GM18870 (cell line): ENCODE measurements around the gene ITM2B.
A peak's percentile ranks its signal among the peaks of the same experiment; 100 is the strongest.

Experiments
- ATAC-seq: cut with Tn5 transposase; IDR thresholded peaks from one replicate; pipeline ENCODE4 v1.9.1; 2021; ENCODE audit warnings: moderate library complexity; ENCODE audit not compliant: unreplicated experiment

Gene ITM2B

DNA sequence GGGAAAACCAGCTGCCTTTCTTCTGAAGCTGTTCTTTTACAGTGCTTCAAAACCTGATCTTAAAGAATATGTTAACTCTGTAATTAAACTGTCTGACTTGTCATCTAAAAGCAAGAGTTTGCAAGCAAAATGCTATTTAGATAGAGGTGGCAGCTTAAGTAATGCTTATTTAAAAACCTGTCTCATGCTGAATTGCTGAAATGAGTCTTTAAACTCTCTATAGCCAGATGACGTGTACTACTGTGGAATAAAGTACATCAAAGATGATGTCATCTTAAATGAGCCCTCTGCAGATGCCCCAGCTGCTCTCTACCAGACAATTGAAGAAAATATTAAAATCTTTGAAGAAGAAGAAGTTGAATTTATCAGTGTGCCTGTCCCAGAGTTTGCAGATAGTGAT is 22.9 kb downstream of the ITM2B start:
- ATAC-seq, result no peak

DNA sequence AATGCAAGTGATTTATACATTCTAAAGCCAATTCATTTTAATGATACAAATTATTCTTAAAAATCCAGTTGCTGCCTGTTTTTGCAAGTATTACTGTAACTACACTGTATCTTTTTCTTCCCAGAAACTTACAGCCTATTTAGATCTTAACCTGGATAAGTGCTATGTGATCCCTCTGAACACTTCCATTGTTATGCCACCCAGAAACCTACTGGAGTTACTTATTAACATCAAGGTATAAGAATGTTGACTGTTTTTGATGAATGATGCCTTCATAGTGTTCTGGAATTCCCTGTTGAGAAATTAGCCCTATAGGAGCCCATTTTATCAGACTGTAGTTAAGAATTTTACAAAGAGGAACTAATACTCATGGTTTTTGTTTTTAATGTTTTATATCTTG is 25.0 kb downstream of the ITM2B start:
- ATAC-seq, result no peak

DNA sequence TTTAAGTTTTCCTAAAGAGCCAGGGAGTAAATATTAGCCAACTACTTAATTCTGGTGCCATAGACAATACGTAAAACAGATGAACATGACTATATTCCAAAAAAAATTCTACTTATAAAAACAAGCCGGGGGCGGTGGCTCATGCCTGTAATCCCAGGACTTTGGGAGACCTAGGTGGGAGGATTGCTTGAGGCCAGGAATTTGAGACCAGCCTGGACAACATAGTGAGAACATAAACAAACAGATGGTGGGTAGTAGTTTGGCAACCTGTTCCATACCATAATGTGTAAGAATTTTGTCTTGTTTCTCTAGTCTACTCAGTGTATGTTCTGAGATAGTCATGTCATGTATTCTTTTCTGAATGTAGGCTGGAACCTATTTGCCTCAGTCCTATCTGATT is 25.4 kb downstream of the ITM2B start:
- ATAC-seq, result no peak

DNA sequence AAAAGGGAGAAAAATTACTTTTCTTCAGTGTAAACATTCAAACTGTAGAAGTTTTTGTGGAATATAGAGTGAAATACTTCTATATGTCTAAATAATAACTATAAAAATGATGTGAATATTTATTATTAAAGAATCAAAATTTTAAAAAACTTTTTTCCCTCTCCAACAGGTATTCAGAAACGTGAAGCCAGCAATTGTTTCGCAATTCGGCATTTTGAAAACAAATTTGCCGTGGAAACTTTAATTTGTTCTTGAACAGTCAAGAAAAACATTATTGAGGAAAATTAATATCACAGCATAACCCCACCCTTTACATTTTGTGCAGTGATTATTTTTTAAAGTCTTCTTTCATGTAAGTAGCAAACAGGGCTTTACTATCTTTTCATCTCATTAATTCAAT is 28.0 kb downstream of the ITM2B start:
- ATAC-seq, result no peak

DNA sequence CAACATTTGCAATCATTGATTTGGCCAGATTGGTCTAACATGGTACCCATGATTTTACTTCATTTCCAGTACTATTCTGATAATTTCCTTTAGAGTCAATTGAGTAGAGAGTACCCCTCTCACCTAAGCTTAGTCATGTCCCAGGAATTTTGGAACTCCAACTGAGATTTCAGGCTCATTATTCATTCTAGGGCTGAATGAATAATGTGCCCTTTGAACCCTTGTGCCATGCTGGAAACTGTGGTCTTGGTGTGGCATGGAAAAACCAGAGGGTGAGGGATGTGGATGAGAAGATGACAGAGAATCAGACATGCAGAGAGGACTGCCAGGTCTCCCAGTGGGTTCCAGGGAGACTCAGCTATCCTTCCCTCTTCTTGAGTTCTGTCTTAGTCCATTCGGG is 30.2 kb downstream of the ITM2B start:
- no peak for ATAC-seq

DNA sequence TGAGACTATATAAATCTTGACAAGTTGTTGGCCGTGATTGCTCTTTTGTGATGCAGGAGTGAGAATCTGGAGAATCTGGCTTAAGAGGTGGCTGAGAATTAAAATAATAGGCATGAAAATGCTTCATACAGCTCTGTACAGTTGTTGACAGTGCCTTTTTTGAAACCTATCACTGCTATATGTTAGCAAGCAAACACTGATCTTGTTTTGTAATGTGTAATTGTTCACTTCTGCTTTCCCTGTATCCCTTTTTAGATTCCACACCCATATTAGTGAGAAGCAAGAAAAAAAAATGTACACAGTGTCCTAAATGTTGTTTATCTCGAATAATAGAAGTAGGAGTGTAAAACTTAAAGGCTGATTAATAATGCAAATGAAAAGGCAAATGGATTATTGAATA is 31.1 kb downstream of the ITM2B start:
- no peak for ATAC-seq

DNA sequence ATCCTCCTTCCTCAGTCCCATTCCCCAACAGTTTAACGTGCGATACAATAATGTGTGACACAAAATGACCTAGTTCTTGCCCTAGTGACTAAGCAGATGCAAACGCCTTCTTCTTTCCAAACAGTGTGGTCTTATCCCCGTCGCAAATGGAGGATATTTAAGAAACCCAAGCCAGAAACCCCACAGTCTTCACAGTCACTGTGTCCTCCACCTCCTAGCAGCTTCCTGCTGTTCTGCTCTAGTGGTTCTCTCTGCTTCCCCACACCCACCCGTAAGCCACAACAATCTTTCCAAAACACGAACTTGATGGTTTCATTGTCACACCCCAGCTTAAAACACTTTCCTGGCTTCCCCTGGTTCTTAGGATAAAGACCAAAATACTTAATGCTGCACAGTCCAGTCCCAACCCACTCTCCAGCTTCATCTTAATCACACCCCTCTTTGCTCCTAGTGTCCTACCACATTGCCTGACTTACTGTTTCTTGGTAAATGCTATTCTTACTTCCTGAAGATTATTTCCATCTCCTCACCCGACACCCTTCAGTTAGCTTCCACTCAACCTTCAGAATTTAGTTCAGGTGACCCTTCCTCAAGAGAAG is 32.3 kb downstream of the ITM2B start:
- ATAC-seq, result peak; percentile 61

DNA sequence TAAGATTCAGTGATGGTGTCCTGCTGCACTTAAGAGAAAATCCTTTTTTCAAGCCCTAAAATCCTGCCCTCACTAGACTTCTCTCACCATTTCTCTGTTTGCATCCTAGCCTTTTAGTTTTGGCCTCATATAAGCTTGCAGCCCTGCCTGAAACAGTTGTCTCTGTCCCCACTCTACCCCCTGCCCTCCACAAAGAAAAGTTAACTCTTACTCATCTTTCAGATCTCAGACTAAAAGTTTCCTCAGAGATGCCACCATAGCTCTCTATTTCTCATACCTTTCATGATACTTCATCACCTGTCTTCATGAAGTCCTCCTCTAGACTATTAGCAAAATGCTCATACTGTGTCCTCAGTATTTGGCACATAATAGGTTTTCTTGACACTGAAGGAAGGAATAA is 33.1 kb downstream of the ITM2B start:
- no peak for ATAC-seq

DNA sequence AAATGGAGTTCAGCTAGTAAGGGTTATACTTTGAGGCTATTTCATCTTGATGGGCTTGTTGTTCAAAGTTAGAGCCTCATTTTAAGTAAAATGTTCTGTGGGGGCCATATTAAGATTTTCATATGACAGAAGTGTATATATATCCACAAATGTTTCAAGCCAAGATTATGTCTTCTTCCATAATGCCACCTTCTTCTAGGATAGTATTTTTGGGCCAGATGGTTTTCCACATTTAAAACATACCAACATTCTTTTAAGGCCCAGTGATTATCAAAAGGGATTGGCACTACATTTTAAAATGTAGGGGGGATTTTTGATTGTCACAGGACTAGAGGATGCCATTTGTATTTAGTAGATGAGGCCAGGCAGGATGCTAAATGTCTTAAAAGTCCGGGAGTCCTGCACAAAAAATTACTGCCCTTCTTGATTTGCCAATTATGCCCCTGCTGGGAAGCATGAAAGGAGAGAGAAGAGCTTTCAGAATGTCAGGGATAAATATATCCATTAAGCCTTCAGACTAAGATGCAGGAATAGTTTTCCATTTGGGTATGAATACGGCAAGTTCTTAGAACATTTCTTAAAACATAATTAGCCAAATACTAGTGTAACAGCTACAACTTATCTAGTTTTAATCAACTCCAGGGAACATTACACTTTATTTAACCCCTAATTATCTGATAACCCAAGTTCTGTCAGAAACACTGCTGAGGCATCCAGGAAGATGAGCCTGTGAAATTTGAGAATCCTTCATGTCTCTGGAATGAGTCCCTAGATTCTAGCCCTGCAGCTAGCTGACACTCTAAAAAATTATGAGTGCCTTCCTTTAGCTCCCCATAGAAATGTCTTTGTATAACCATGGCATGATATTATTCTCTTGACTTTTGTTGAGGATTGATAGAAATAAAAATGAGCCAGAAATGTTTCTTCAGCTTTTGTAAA is 34.0 kb downstream of the ITM2B start:
- ATAC-seq, result no peak

DNA sequence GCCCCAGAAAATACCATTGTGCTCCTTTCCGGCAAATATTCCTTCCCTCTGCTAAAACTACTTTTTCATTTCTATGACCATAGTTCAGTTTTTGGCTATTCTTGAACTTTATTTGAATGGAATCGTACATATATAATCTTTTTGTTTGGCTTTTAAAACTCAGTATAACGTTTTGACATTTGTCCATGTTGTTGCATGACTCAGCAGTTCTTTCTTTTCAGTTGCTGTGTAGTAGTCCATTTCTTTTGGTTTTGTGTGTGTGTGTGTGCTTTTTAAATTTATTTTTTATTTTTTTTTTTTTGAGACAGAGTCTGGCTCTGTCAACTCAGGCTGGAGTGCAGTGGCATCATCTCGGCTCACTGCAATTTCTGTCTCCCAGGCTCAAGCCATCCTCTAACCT is 35.0 kb downstream of the ITM2B start:
- no peak for ATAC-seq

DNA sequence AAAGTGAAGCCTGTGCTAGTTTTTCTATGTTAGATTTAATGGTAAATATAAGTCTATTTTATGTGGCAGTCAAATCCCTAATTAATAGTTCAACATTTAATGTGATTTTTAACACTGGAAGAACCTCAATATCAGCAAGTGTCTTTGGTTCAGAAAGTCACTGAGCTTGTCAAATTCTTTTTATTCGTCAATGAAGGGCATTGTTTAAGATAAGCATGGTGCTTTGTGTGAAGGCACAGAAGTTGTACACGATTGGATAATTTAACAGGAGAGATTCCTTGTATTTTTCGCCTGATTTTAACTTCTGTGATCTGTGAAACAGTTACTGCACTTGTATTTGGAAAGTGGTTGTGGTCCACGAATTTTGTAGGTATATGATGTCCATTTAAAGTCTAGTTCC is 40.3 kb downstream of the ITM2B start:
- ATAC-seq, result no peak

DNA sequence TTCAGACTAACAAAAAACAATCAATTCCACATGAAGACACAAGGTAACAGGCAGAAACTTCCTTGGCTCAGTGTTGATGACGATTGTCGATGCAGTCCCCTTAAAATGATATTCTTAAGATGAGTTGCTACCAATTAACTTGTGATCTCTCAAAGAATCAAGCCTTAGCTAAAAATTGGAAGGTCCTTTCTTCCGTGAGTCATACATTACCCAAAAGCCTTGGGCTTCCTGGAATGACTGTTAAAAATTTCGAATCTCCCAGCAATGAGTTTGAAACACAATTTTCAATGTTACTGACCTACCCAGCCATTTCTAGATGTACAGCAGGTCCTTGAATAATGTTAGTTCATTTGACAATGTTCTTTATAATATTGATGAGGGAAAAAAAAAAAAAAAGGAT is 42.5 kb downstream of the ITM2B start:
- ATAC-seq, result no peak

DNA sequence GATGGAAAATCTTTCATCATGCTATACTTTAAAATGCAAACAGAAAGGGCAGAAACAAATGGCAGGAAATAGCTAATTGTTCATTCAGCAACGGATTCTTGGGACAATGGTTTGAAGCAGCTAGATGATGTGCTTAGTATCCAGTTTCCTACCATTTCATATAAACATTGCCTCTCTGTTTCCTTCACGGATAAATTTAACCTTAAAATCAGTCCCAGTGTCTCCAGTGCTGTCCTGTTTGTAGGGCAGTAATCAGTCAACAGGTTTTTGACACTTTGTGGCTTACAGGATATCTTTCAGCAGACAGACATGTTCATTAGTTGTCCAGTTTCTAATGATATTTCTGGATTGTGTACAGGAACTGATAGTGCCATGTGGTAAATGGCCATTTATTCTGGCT is 45.8 kb downstream of the ITM2B start:
- no peak for ATAC-seq

DNA sequence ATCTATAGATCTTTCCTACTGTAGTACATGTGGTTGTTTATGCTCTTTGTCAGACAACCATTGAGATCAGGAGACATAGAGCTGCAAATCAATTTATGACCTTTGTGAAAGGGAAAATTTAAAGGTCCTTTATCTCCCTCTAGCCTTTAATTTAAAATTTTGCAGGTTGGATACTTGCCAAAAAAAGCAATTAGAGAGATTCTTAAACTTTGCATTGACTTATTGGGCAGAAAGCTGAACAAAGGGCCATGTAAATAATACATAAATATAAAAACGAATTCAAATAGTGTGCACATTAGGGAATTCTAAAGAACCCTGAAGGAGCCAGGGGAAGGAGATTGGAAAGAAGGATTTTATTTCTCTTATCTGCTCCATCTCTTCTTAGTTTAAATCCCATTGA is 48.5 kb downstream of the ITM2B start:
- ATAC-seq, result no peak

DNA sequence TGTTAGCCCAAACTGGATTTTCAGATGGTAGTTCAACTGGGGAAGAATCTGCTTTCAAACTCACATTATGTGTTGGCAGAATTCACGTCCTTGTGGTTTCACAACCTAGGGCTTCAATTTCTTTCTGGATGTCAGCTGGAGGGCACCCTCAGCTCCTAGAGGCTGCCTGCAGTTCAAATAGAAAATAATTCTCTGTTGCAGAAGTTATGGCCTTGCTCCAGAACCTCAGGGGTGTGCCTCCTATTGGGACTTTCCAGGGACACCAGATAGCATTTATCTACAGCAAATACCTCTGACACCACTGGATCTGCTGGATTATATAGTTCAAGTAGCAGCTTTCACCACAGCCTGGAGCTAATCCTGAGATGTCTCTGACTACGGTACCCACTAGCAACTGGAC is 58.7 kb downstream of the ITM2B start:
- no peak for ATAC-seq

DNA sequence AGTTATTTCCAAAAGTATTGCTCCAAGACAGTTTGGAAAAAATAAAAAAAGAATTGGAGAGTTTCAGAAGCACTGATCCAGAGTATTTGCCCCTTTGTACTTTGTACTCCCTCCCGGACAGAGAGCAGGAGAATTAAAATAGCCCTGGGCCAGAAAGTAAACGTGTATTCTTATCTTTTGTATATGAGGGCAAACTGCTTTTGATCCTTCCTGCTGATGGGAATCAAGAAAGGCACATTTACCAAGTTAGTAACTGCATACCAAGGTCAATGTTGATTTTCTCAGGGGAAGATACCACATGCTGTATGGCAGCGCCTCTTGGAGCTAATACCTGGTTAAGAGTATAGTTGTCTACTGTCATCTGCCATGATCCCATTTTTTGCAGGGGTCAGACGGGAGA is 59.6 kb downstream of the ITM2B start:
- ATAC-seq, result no peak

DNA sequence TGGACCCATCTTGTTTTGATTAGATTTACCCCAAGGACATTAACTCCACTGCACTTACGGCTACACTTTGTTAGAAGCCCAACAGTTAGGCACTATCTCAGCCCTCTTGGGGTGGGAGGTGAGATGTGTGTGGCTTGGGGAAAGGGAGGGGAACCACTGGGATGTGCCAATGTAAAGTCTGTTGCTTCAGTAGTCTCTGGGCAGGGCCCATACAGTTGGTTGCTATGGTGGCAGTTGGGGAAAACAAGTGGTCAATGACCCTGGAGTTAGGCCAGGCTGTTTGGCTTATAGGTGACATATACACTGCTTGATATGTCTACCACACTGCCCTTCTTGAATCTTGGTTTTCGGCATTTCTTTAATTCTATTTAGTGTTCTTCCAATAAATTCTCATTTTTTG is 61.6 kb downstream of the ITM2B start:
- no peak for ATAC-seq

DNA sequence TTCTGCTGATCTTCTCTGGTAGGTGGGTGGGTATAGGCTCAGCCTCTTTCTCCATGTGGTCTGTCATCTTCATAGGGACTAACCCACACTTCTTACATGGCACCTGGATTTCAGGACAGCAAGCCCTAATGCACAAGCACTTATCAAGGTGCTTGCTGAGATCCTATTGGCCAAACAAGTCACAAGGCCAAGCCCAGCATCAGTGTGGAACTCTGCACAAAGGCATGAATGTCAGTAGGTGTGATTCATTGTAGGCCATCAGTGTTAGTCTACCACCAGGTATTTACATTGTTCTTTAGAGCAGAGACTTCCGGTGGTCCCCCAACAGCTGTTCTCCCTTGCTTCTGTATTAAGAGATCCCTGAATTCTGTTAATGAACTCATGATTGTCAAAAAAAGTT is 62.3 kb downstream of the ITM2B start:
- ATAC-seq, result no peak

DNA sequence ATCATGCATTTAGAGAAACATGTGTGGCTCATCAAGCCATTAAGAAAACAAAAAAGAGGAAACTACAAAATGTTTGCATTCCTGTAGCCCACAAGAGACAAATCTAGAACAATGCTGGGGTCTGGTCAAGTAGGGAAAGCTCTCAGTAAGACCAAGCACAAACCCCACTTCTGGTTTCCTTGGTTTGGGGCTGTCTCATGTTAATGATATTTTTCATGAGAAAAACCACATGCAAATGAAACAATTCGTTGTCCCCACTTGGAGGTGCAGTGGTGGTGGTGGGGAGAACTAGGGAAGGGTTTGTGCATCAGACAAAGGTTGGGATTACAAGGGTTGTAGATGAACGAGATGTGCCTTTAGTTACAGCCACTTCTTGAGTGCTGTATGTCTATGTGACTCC is 63.5 kb downstream of the ITM2B start:
- peak; percentile 72 for ATAC-seq

DNA sequence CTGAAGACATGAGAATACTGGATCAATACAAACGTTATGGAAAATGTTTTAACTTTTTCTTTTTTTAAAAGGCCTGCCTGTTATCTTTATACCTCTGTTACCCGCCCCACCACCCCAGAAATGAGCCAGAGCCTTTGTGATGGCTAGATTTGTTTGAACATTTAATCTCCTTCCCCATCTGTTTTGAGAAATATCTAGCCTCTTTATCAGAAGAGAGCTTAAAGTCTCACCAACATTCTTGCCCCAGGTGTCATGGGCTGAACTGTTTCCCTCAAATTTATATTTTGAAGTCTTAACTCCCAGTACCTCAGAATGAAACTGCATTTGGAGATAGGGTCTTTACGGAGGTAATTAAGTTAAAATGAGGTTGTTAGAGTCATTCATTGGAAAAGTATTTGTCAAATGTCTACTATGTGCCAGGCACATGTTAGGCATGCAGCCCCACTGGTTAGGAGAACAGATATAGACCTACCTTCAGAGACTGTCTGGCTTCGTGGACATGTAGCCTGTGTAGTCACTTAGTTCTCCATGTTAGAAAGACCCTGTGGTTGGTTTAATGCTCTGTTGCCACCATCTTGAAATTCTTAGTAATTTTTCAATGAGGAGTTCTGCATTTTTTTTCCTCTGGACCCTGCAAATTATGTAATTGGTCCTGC is 64.3 kb downstream of the ITM2B start:
- no peak for ATAC-seq

DNA sequence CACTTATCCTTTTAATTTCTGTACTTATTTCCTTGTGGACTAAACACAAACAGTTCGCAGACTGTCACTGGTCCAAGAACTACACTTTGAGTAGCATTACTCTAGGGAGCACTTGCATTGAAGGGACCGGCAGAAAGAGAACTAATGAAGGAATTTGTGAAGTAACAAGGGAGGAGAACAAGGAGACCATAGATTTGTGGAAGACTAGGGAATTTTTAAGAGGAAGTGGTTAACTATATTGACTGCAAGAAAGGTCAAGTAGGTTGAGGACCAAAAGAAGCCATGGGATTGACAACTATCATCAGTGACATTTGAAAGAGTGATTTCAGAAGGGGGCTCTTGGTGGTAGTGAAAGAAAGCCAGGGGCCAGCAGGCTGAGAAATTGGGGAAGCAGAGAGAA is 66.6 kb downstream of the ITM2B start:
- ATAC-seq, result no peak

DNA sequence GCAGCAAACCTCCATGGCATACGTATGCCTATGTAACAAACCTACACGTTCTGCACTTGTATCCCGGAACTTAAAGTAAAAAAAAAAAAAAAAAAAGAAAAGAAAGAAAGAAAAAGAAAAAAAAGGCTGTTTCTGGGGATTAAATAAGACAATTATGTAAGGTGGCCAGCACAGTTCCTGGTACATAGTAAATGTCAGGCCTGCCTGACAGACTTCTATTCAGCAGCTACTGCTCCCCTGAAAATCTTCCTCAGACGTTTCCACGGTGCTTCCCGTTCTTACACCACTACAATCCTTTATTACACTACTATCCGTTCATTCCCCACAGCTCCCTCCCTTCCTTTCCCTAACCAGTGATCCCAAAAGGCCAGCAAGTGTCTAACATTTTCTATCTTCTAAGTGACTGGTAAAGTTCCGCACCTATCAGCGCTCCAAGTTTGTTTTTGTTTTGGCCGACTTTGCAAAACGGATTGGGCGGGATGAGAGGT is 69.9 kb downstream of the ITM2B start:
- no peak for ATAC-seq
